C4-2B (cell line): ENCODE measurements around the gene HOXD9.

Experiments used
- H3K27ac ChIP-seq: fragments of 450-650 bp; 2 replicates; pipeline ENCODE4 v1.5.1; 2017
- CTCF ChIP-seq: fragments of 450-650 bp; conservative IDR thresholded peaks from 2 replicates; pipeline ENCODE4 v1.5.1; 2017; ENCODE audit warnings: mild to moderate bottlenecking
- ZFX ChIP-seq: fragments of 450-650 bp; IDR thresholded peaks from 2 replicates; pipeline ENCODE4 v1.6.1; 2017

Gene HOXD9

GRCh38 chr2:176165370-176166050 lies 43.0 kb downstream of the HOXD9 start:
- TF ChIP-seq ZFX, result no peak
- no peak for TF ChIP-seq CTCF
- H3K27ac ChIP-seq, result no peak overlapping the region

DNA sequence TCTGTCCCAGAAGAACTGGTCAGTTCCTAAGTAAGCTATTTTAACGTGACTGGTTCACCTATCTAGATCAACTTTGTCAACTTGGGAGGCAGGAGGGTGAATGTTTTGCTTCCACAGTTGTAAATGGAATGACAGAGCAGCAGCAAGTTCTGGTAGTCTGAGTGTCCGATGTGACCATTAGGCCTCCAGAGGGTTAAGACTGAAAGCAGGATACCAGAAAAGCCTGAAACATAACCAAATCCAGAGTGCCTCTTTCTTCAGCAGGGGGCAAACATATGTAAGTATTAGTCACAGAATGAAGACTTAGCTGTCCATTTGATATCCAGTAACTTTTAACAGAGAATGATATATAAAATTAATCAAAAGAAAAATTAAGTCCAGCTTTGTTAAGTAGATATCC lies 43.8 kb downstream of the HOXD9 start:
- H3K27ac ChIP-seq, result no peak overlapping the region
- no peak for TF ChIP-seq CTCF
- no peak for TF ChIP-seq ZFX

DNA sequence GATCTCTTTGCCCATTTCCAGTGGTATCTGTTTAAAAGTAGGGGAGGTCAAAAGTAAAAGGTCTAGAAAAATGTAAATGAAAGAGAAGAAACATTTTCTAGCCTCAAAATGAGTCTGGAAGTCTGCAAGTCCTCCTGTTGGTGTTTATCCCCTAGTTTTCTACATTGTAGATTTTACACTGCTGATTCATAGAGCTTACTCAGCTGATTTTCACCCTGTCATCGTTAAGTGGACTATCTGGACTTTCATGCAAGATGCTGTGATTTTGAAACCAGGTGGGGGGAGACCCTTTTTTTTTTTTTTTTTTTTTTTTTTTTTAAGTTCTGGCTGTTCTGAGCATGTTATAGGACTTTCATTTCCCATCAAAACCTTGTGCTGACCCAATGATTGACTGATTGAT lies 44.9 kb downstream of the HOXD9 start:
- no peak overlapping the region for H3K27ac ChIP-seq
- TF ChIP-seq ZFX, result no peak
- TF ChIP-seq CTCF, result no peak

DNA sequence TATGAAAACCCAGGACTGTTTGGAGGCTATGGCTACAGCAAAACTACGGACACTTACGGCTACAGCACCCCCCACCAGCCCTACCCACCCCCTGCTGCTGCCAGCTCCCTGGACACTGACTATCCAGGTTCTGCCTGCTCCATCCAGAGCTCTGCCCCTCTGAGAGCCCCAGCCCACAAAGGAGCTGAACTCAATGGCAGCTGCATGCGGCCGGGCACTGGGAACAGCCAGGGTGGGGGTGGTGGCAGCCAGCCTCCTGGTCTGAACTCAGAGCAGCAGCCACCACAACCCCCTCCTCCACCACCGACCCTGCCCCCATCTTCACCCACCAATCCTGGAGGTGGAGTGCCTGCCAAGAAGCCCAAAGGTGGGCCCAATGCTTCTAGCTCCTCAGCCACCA lies 46.7 kb downstream of the HOXD9 start:
- no peak for TF ChIP-seq CTCF
- TF ChIP-seq ZFX, result no peak

GRCh38 chr2:176169711-176170110 lies 47.2 kb downstream of the HOXD9 start:
- TF ChIP-seq ZFX, result no peak
- no peak for TF ChIP-seq CTCF
- H3K27ac ChIP-seq, result no peak overlapping the region

More for the DNA sequence above, 46.7 kb downstream of the HOXD9 start:
- no peak overlapping the region for H3K27ac ChIP-seq

DNA sequence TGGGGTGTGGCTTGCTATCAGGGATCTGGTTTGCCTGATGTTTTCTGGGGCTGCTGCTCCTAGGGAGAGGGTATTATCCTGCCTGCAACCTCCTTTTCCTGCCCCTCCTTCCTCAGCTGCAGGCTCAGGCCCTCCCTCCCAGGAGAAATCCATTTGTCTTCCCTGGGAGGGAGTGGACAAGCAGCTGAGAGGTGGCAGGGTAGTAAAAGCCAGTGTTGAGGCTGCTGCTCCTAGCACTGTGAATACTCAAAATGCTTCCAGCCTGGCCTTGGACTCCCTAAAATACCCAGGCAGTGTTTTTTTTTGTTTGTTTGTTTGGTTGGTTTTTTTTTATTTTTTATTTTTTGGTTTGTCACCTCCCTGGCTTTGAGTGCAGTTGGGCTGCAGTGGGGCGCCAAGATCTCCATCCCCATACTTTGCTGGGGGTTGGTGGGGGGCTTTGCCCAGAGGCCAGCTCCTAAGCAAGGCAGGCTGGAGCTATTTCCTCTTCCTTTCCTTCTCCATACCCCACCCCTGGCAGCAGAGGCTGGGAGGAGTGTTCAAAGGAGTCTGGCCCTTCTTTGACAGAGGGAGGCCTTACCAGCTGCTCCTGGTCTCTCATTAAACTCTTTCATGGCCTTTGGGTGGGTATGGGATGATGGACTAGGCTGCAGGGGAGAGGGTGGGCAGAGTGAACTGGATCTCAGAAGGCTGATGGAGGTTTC lies 48.2 kb downstream of the HOXD9 start:
- no peak for TF ChIP-seq CTCF
- no peak for TF ChIP-seq ZFX
- no peak overlapping the region for H3K27ac ChIP-seq

DNA sequence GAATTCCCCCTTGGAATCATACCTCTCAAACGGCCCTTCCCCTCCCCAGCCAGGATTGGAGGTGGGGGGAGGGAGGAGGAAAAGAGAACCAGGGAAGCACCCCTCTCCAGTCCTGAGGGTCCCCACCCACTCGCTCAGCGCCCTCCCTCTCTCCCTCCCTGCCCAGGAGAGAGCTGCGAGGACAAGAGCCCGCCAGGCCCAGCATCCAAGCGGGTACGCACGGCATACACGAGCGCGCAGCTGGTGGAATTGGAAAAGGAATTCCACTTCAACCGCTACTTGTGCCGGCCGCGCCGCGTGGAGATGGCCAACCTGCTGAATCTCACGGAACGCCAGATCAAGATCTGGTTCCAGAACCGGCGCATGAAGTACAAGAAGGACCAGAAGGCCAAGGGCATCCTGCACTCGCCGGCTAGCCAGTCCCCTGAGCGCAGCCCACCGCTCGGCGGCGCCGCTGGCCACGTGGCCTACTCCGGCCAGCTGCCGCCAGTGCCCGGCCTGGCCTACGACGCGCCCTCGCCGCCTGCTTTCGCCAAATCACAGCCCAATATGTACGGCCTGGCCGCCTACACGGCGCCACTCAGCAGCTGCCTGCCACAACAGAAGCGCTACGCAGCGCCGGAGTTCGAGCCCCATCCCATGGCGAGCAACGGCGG lies 49.0 kb downstream of the HOXD9 start:
- TF ChIP-seq CTCF, result no peak
- no peak for TF ChIP-seq ZFX
- H3K27ac ChIP-seq, result no peak overlapping the region
